Stimulated activated CD4-positive, alpha-beta T cell treated with anti-CD3 and anti-CD28 coated beads, Interleukin-12 subunit alpha, Interleukin-12 subunit beta, amount 100 ng/mL, for 24 hours (primary cell): ENCODE data around the gene NEDD4L.
"Not testable (repeated sequence)": the region's sequence is repeated elsewhere in the genome, so short reads cannot be mapped to it uniquely, and the experiment has no call there.

ENCODE experiments used
- DNase-seq, 2 experiments: peaks; one replicate each; pipeline ENCODE4 v3.0.0-alpha.2; 2020; ENCODE audit warnings: low read depth in 2 of 2

Gene NEDD4L

GRCh38 chr18:58156516-58156915, 112.5 kb downstream of the NEDD4L start:
- no peak for DNase-seq

GRCh38 chr18:58157237-58157636, 113.2 kb downstream of the NEDD4L start:
- DNase-seq = no peak

- no peak for DNase-seq
Measured at GRCh38 chr18:58158008-58158407, 114.0 kb downstream of the NEDD4L start.

- no peak for DNase-seq
Measured at GRCh38 chr18:58158459-58158858, 114.4 kb downstream of the NEDD4L start.

GRCh38 chr18:58161659-58162058, 117.6 kb downstream of the NEDD4L start:
- no peak for DNase-seq

- DNase-seq = no peak
Measured at GRCh38 chr18:58162127-58162526, 118.1 kb downstream of the NEDD4L start.

GRCh38 chr18:58163004-58163590, 119.1 kb downstream of the NEDD4L start:
- no peak for DNase-seq

GRCh38 chr18:58166278-58166844, 122.3 kb downstream of the NEDD4L start:
- DNase-seq = no peak

GRCh38 chr18:58167073-58167472, 123.0 kb downstream of the NEDD4L start:
- no peak for DNase-seq

- DNase-seq = no peak
Measured at GRCh38 chr18:58168221-58168620, 124.2 kb downstream of the NEDD4L start.

GRCh38 chr18:58168993-58169392, 125.0 kb downstream of the NEDD4L start:
- DNase-seq = no peak

GRCh38 chr18:58169472-58169871, 125.4 kb downstream of the NEDD4L start:
- DNase-seq = no peak

- not testable (repeated sequence) for DNase-seq
Measured at GRCh38 chr18:58170036-58170435, 126.0 kb downstream of the NEDD4L start.

- DNase-seq = no peak
Measured at GRCh38 chr18:58172031-58172430, 128.0 kb downstream of the NEDD4L start.

- DNase-seq = no peak
Measured at GRCh38 chr18:58174285-58174684, 130.3 kb downstream of the NEDD4L start.

- DNase-seq = no peak
Measured at GRCh38 chr18:58175122-58175785, 131.2 kb downstream of the NEDD4L start.

GRCh38 chr18:58175786-58176176, 131.8 kb downstream of the NEDD4L start:
- no peak for DNase-seq

GRCh38 chr18:58177004-58177717, 133.1 kb downstream of the NEDD4L start:
- DNase-seq = no peak

GRCh38 chr18:58177896-58178470, 134.0 kb downstream of the NEDD4L start:
- no peak for DNase-seq

GRCh38 chr18:58178511-58178910, 134.5 kb downstream of the NEDD4L start:
- DNase-seq = no peak

- DNase-seq = no peak
Measured at GRCh38 chr18:58180172-58180571, 136.1 kb downstream of the NEDD4L start.

- DNase-seq = peak; percentile 17 to 59
Measured at GRCh38 chr18:58180738-58181353, 136.8 kb downstream of the NEDD4L start.
